Stimulated activated CD8-positive, alpha-beta memory T cell treated with anti-CD3 and anti-CD28 coated beads, Interleukin-2, amount 100 ng/mL, for 48 hours (primary cell): ENCODE measurements around the gene REG3G.
A peak's percentile ranks its signal among the peaks of the same experiment; 100 is the strongest.

ENCODE experiments used
- DNase-seq, 2 donors: peaks; one replicate each; pipeline ENCODE4 v3.0.0-alpha.2; 2020; ENCODE audit warnings: low read depth in 2 of 2

Gene REG3G

GRCh38 chr2:79025421-79025820 lies at the start of gene REG3G:
Gene REG3G (plus strand): TSS chr2:79025702. CDS start chr2:79026094, 392 bp downstream.
- DNase-seq: no peak

- DNase-seq: no peak
Measured at GRCh38 chr2:78977661-78978145, 47.8 kb upstream of the REG3G start.

DNA sequence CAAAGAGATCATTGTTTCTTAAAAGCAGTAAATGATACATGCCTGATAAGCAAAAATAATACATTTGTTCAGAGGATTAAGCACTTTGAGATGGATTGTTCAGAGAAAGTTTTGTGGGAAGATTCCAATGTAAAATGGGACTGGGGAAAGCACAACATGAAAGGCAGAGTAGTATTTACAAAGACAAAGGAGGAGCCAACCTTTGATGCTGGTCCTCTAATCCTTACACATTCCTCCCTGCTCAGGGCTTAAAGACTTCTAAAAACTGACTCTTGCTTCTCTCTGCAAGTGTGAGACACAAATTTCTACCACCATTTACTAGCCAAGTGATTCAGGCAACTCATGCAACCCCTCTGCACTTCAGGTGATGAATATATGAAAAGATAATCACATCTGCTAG lies 47.2 kb upstream of the REG3G start:
- no peak for DNase-seq

DNA sequence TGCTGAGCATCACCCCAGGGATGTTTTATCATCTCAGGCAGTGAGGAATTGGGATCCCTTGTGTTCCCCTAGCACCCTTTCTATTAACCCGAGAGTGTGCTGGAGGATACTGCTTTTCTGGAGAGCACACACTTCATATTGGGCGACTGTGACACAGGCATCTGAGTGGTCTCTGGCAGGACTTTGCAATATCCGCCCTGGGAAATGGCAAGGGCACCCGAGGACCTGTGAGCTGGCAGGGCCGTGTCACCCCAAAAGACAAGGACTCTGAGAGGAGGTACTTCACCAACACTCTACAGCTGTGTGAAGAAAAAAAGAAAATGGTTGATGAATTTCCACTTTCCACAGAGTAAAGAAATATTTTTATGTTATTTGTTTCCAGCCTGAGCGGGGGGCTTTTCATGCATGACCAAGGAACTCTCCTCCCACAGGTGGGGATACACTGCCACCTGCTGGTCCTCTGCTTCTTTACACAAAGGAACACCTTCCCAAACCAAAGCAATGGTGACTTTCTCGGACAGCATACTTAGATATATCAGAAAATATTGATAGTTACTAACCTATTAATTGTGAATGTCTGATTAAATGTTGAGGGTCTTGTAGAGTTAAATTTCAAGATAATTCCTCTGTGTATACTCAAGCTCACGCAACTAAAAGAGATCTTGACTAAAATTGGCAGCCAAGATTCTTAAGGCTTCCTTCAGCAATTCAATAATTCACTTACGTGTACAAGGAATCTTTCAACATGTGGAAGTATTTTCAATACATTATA lies 45.9 kb upstream of the REG3G start:
- DNase-seq: peak; percentile 5 to 7

- no peak for DNase-seq
Measured at GRCh38 chr2:78980152-78980465, 45.4 kb upstream of the REG3G start.

DNA sequence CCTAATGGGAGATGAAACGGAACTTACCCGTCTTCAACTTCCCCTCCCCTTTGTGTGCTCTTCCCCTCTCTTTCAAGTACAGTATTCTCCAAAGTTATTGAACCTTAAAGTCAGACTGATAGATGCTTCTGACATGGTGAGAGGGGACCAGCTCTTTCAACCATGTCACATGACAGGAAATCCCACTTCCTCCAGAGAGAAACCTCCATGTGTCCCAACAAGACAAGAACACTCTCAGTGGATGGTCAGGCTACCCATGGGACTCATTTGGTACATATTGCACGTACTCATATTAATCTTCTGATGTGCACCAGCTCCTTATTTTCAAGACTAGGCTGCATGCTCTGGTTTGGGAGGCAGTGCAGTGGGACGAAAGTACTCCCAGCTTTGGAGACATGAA lies 44.6 kb upstream of the REG3G start:
- DNase-seq: no peak

GRCh38 chr2:78982638-78983330 lies 42.7 kb upstream of the REG3G start:
- DNase-seq: no peak

- no peak for DNase-seq
Measured at GRCh38 chr2:78984386-78984785, 41.1 kb upstream of the REG3G start.

DNA sequence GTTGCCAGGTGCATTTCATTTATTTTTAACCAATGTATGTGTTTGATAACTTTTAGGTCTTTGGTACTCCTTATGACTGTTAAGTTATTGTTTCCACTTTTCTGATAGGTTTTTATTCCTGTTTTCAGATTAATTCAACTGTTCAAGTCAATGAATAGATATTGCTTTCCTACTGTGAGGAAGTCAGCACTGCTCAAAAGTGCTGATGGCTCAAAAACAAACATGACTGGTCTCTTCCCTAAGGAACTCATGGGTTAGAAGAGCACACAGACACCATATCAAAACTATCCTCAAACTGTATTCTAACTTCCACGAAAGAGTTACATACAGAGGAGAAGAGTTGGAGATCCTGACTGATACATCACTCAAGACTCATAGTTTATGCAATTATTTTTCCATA lies 39.9 kb upstream of the REG3G start:
- DNase-seq: no peak

- no peak for DNase-seq
Measured at GRCh38 chr2:78989051-78989450, 36.5 kb upstream of the REG3G start.

GRCh38 chr2:78992451-78992806 lies 33.1 kb upstream of the REG3G start:
- DNase-seq: no peak

DNA sequence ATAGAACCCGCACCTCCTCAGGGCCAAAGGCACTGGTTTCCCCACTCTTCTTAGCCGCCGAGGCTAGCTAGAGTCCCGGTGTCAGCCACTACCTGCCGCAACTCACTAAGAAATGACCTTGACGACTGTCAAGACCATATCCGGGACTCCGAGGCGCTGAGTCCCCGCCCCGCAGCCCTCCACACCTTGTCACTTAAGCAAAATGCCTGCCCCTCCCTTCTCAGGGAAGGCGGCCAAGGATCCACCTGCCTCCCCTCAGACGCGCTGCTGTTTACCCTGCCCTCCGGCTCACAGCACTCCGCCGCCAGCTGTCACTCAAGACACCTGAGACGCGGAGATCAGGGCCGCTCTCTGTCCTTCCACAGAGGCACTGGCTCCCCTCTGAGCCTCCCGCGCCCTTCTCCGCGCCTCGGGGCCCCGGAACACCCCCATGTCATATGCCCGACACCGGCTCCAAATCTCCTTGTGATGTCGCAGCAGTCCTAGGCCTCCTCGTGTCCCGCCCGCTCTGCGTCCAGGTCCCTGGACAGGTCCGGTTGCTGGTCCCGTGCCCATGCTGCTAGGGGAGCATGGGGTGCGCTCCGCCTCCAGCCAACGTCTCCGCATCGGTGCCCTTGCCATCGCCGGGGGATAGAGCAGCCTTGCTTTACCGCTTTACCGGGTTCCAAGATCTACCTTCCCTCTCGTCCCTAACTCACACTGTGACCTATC lies 32.5 kb upstream of the REG3G start:
- DNase-seq: no peak

- DNase-seq: no peak
Measured at GRCh38 chr2:78993518-78994148, 31.9 kb upstream of the REG3G start.

GRCh38 chr2:78994789-78995188 lies 30.7 kb upstream of the REG3G start:
- no peak for DNase-seq

- DNase-seq: no peak
Measured at GRCh38 chr2:78999406-78999805, 26.1 kb upstream of the REG3G start.

- DNase-seq: no peak
Measured at GRCh38 chr2:79000008-79000576, 25.4 kb upstream of the REG3G start.

DNA sequence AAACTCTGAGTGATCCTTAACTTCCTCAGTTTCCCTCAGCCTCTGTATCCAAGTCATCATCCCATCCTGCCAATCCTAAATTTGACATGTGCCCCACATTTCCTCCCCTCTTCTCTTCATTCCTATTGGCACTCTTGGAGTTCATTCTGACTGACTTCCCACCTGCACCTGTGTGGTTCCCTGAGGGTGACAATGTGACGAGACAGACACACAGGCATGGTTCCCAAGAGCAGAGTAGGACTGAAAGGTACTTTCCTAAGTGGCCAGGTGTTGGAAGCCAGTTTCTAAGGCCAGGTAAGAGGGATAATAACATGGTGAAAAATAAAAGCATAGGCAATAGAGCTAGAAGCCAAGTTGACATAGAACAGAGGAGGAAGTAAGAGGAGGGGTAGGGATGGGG lies 24.2 kb upstream of the REG3G start:
- DNase-seq: no peak

GRCh38 chr2:79004680-79005079 lies 20.8 kb upstream of the REG3G start:
- DNase-seq: no peak

- no peak for DNase-seq
Measured at GRCh38 chr2:79005216-79005615, 20.3 kb upstream of the REG3G start.

DNA sequence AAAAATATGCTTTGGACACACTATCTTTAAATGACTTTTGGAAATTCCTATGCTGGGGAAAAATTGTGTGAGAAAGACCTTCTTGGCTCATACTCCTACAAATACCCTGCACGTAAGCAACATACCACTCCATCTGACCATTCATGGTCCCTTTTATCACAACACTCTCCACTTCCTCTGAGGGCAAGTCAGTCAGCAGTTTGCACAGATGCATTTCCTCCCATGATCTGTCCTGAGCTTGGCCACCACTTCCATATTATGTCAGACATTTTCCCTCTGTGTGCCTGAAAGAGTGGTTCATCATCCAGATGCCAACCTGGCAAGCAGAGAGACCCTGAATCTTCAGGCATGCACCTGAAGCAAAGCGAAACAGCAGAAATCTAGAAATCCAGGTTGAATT lies 16.1 kb upstream of the REG3G start:
- DNase-seq: no peak

DNA sequence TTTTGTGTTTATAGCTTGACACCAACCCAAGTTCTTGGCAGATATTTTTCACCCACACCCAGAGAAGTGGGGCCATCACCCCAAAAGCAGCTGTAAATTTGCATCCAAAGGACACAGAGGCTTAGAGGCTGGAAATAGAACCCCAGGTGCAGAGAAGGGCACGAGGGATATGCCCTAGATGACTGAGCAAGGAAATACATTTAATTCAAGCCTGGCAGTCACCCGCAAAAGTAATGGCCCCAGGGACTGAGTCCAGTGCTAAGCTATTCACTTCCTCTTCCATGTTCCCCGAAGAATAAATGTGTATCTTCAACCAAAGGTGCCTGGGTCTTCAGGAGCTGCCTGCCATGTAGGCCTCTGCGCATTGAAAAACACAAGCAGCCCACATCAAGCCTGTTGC lies 14.0 kb upstream of the REG3G start:
- no peak for DNase-seq

DNA sequence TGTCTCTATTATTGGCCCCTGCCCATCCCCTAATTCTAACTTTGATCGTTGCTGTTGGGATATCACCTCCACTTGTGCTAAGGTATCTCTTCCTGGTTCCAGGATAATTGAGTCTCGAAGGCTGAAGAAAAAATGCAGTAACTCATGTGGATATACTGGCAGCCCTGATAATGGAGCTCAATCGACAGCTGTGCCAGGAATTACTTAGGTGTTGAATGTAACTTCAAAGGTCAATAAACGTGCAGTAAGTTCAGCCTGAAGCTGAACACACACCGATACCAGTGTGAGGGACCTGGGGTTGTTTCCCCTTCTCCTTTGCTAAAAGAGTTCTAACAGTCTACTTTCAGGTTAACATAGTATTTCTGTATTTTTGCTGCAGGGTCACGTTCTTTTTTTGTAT lies 11.9 kb upstream of the REG3G start:
- DNase-seq: no peak
